GM23338 (cell line): ENCODE results near the gene NFAT5.

Experiments
- CTCF ChIP-seq, 2 experiments: fragments of 200-600 bp in 1 of 2; sonication (generic) in 1 of 2; conservative IDR thresholded peaks; 2 replicates each; pipeline versions ENCODE4 v1.5.1 to v1.6.1; 2016 to 2017; ENCODE audit warnings: antibody characterized with exemption in 2 of 2, low read depth in 2 of 2, mild to moderate bottlenecking in 2 of 2, moderate library complexity in 1 of 2
- ETS1 ChIP-seq: IDR thresholded peaks from 2 replicates; pipeline ENCODE4 v1.6.1; 2016; ENCODE audit warnings: antibody characterized with exemption
- JUNB ChIP-seq: IDR thresholded peaks from one replicate; pipeline ENCODE4 v1.6.1; 2016; ENCODE audit warnings: antibody characterized with exemption; ENCODE audit not compliant: unreplicated experiment
- POLR2AphosphoS5 ChIP-seq: IDR thresholded peaks from 2 replicates; pipeline ENCODE4 v1.6.1; 2016; ENCODE audit warnings: antibody characterized with exemption, low read depth
- REST ChIP-seq: IDR thresholded peaks from one replicate; pipeline ENCODE4 v1.6.1; 2018; ENCODE audit warnings: antibody characterized with exemption; ENCODE audit not compliant: unreplicated experiment
- ZNF462 ChIP-seq: fragments of 250-450 bp; sonication (Bioruptor Pico); IDR thresholded peaks from 2 replicates; pipeline ENCODE4 v1.5.0; 2020; ENCODE audit warnings: mild to moderate bottlenecking, moderate library complexity

GRCh38 chr16:69621225-69621624, 55.5 kb downstream of the NFAT5 start:
- TF ChIP-seq CTCF (conservative IDR thresholded peaks at IDR 0.05; ENCODE audit: low read depth in 2 of 2) (no peak), ZNF462 (CRISPR knock-in tag) (no peak), POLR2AphosphoS5 (no peak), REST (no peak), JUNB (no peak), ETS1 (no peak)
